Kidney (tissue), 14 donors: ENCODE data around the gene C3orf70. TPM values are rescaled to one million over a fixed set of nuclear protein-coding genes. Genes with fewer than 3 reads are reported as not detected.
A peak's percentile ranks its signal among the peaks of the same experiment; 100 is the strongest.

Experiments used
- DNase-seq, 5 donors: peaks; one replicate each; pipeline ENCODE4 v3.0.0-alpha.2; 2013 to 2020
- FAIRE-seq: peaks from 2 replicates; lab custom pipeline; 2012; peaks lifted over from hg19 to GRCh38; lab: Jason Lieb, UNC
- H3K27ac ChIP-seq, 2 donors: one replicate each; pipeline ENCODE4 v1.7.0; 2013; ENCODE audit warnings: low read depth in 2 of 2, low read length in 2 of 2, inconsistent platforms in 1 of 2
- H3K27me3 ChIP-seq: one replicate; pipeline ENCODE4 v1.7.1; 2013; ENCODE audit warnings: low read length, inconsistent platforms; ENCODE audit not compliant: control insufficient read depth, insufficient read depth
- H3K36me3 ChIP-seq, 3 donors: one replicate each; pipeline versions ENCODE4 v1.7.0 to v1.7.1; 2013; ENCODE audit warnings: low read length in 3 of 3, control low read depth in 1 of 3, inconsistent platforms in 1 of 3; ENCODE audit not compliant: insufficient read depth in 3 of 3, control insufficient read depth in 2 of 3
- H3K4me1 ChIP-seq, 3 donors: one replicate each; pipeline versions ENCODE4 v1.7.0 to v1.7.1; 2013; ENCODE audit warnings: low read length in 3 of 3, inconsistent platforms in 1 of 3, low read depth in 1 of 3; ENCODE audit not compliant: control insufficient read depth in 2 of 3, insufficient read depth in 2 of 3
- H3K4me3 ChIP-seq, 3 donors: one replicate each; pipeline versions ENCODE4 v1.7.0 to v1.8.1; 2013; ENCODE audit warnings: low read length in 3 of 3, control low read depth in 1 of 3, inconsistent platforms in 1 of 3
- H3K9ac ChIP-seq, 3 donors: one replicate each; pipeline versions ENCODE4 v1.7.0 to v1.7.1; 2013; ENCODE audit warnings: low read length in 3 of 3, control low read depth in 1 of 3, inconsistent platforms in 1 of 3
- H3K9me3 ChIP-seq, 3 donors: one replicate each; pipeline versions ENCODE4 v1.7.0 to v1.7.1; 2013; ENCODE audit warnings: low read length in 3 of 3, control low read depth in 1 of 3, inconsistent platforms in 1 of 3; ENCODE audit not compliant: control insufficient read depth in 2 of 3, insufficient read depth in 1 of 3
- CTCF ChIP-seq: IDR thresholded peaks from 3 replicates; pipeline ENCODE4 v1.5.1; 2012; ENCODE audit warnings: mild to moderate bottlenecking, moderate library complexity, borderline replicate concordance; ENCODE audit not compliant: insufficient read depth; ENCODE audit errors: extremely low read depth
- intact Hi-C: fragments of 100-400 bp; cut with DNase I; formaldehyde crosslinking; loops from one replicate; pipeline ENCODE4 v1.11.1; 2022
- polyA plus RNA-seq: library from polyadenylated mRNA; stranded (reverse); fragments of 350-450 nt; fragmentation: Illumina TruSeq; extraction: RNeasy Lipid Tissue Mini Kit (QIAGEN cat#74804); gene quantifications from one replicate; pipeline ENCODE4 v1.2.3, GENCODE V29; 2014; ENCODE audit warnings: low read depth, low replicate concordance; ENCODE audit not compliant: insufficient read depth
- total RNA-seq: library from RNA; stranded (reverse); fragmentation: NEBNext Ultra II Directional; extraction: Animal tissue kit (Norgen Biotek cat#: 25700); gene quantifications from one replicate; pipeline ENCODE4 v1.2.1, GENCODE V29; 2021
- donor health status: control.
- donor health status: control.
- donor health status: control.
- donor health status: control.
- donor health status: control.
- donor health status: DM: yes; HTN: yes; CAD: no.
- donor health status: Normal renal cell carcinoma (clear cell type).

The C3orf70 gene
- total and polyA plus RNA-seq, 2 donors from 2014 or later, result 0.69 to 2.8 TPM

DNA sequence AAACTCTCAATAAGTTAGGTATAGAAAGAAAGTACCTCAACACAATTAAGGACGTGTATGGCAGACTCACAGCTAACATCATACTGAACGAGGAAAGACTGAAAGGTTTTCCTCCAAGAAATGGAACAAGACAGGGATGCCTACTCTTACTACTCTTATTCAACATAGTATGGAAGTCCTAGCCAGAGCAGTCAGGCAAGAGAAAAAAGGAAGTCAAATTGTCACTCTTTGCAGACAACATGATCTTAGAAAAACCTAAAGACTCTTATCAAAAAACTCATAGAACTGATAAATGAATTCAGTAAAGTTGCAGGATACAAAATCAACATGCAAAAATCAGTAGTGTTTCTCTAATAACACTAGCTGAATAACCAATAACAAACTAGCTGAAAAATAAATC is 96.0 kb downstream of the C3orf70 start:
- no peak overlapping the region for H3K4me3 ChIP-seq
- no peak for TF ChIP-seq CTCF
- H3K27ac ChIP-seq, result no peak overlapping the region
- intact Hi-C loops, result no loop called here
- no peak overlapping the region for H3K9ac ChIP-seq
- DNase-seq (no peak), FAIRE-seq (no peak)
- H3K27me3 ChIP-seq, result no peaks in the 10 kb centered on the region
- no peaks in the 10 kb centered on the region for H3K4me1 ChIP-seq
- H3K9me3 ChIP-seq, result peaks cover 0 to 7% (median 0%) of the 10 kb centered on the region in 3 donors
- H3K36me3 ChIP-seq, result peaks cover 0 to 8% (median 2%) of the 10 kb centered on the region in 3 donors

GRCh38 chr3:185052631-185053030 is 100.2 kb downstream of the C3orf70 start:
- Histone ChIP-seq H3K36me3 (peaks cover 0 to 22% (median 4%) of the 10 kb centered on the region in 3 donors), H3K4me3 (no peak overlapping the region), H3K4me1 (no peaks in the 10 kb centered on the region), H3K9ac (no peak overlapping the region), H3K9me3 (peaks cover 0 to 7% (median 0%) of the 10 kb centered on the region in 3 donors), H3K27ac (no peak overlapping the region), H3K27me3 (no peaks in the 10 kb centered on the region)
- intact Hi-C loops, result no loop called here
- TF ChIP-seq CTCF, result no peak
- DNase-seq, result no peak
- no peak for FAIRE-seq

- FAIRE-seq, result no peak
- H3K4me1 ChIP-seq, result peaks cover 0 to 3% (median 1%) of the 10 kb centered on the region in 3 donors
- H3K9ac ChIP-seq, result no peak overlapping the region
- TF ChIP-seq CTCF, result no peak
- peak in 1 of 5 donors; percentile 64 for DNase-seq
- H3K27ac ChIP-seq, result no peak overlapping the region
- H3K9me3 ChIP-seq, result peaks cover 0 to 3% (median 0%) of the 10 kb centered on the region in 3 donors
- H3K27me3 ChIP-seq, result no peaks in the 10 kb centered on the region
- no peak overlapping the region for H3K4me3 ChIP-seq
- H3K36me3 ChIP-seq, result peaks cover 0 to 22% (median 4%) of the 10 kb centered on the region in 3 donors
- intact Hi-C loops, result no loop called here
These were observed 101.1 kb downstream of the C3orf70 start for GRCh38 chr3:185051801-185052200.

DNA sequence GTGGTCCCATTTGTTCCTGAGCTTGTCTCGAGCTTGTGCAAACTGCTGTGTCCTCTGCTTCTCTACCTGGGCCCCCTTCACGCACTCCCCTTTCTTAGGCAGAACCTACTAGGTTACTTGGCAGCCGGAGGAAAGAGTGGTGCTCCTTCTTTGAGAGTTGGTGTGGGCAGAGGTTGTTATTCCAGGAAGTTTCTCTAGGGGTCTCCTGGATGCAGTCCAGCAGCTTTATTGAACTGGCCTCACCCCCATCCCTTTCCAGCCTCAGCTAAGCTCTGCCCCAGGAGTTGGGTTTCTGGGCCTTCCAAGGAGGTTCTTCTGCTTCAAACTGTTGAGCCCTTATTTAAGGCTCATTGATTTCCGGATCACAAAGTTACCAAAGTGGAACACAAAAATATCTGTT is 103.2 kb downstream of the C3orf70 start:
- DNase-seq, result no peak
- no peak for TF ChIP-seq CTCF

More for the DNA sequence above, 103.2 kb downstream of the C3orf70 start:
- Histone ChIP-seq H3K4me1 (peaks cover 0 to 13% (median 8%) of the 10 kb centered on the region in 3 donors), H3K4me3 (no peak overlapping the region), H3K27me3 (no peaks in the 10 kb centered on the region), H3K9me3 (no peaks in the 10 kb centered on the region), H3K9ac (no peak overlapping the region), H3K27ac (no peak overlapping the region), H3K36me3 (peaks cover 0 to 22% (median 4%) of the 10 kb centered on the region in 3 donors)
- intact Hi-C loops, result no loop called here
- no peak for FAIRE-seq
